PC-3 (cell line): Measurements from ENCODE around the gene EFHC2. TPM values are rescaled to one million over a fixed set of nuclear protein-coding genes. Genes with fewer than 3 reads are reported as not detected.
"Not testable (repeated sequence)": the region's sequence is repeated elsewhere in the genome, so short reads cannot be mapped to it uniquely, and the experiment has no call there.

Source experiments
- ATAC-seq: fragments of 200-7000 bp; cut with Tn5 transposase; 2 replicates; pipeline ENCODE4 v1.9.1; 2020; ENCODE audit warnings: mild to moderate bottlenecking, moderate library complexity
- BruUV-seq: library from RNA; stranded (reverse); fragments of 400-500 nt; replicated peaks from 2 replicates; lab custom pipeline; 2021; lab: Mats Ljungman, UMichigan
- CTCF ChIA-PET: fragments of 300-600 bp; sonication (Branson Sonifier 250); formaldehyde crosslinking; loops from one replicate; lab custom pipeline; 2022; ENCODE audit warnings: antibody characterized with exemption; lab: Charles Lee
- POLR2A ChIA-PET: fragments of 300-600 bp; sonication (Branson Sonifier 250); formaldehyde crosslinking; loops from one replicate; lab custom pipeline; 2022; ENCODE audit warnings: antibody characterized with exemption; ENCODE audit not compliant: unreplicated experiment; lab: Charles Lee
- DNase-seq: peaks from one replicate; pipeline ENCODE4 v3.0.0-alpha.2; 2015
- H2AFZ ChIP-seq: fragments of 300-600 bp; sonication (generic); 2 replicates; pipeline ENCODE4 v1.6.0; 2016; ENCODE audit warnings: antibody characterized with exemption, low read length
- H3F3A ChIP-seq: fragments of 300-600 bp; sonication (generic); one replicate; pipeline ENCODE4 v1.6.0; 2017; ENCODE audit warnings: antibody characterized with exemption, low read length, control low read depth, mild to moderate bottlenecking; ENCODE audit not compliant: unreplicated experiment
- H3K27ac ChIP-seq: fragments of 300-600 bp; sonication (generic); 2 replicates; pipeline ENCODE4 v1.5.1; 2016; ENCODE audit warnings: mild to moderate bottlenecking, low read length
- H3K27me3 ChIP-seq: fragments of 300-600 bp; sonication (generic); 2 replicates; pipeline ENCODE4 v1.6.1; 2016; ENCODE audit warnings: low read length, mixed read lengths
- H3K36me3 ChIP-seq: fragments of 300-600 bp; sonication (generic); 2 replicates; pipeline ENCODE4 v1.6.1; 2016; ENCODE audit warnings: low read depth, mixed run types, low read length, mixed read lengths
- H3K4me1 ChIP-seq: fragments of 300-600 bp; sonication (generic); 2 replicates; pipeline ENCODE4 v1.5.1; 2016; ENCODE audit warnings: low read length; ENCODE audit not compliant: insufficient read depth
- H3K4me2 ChIP-seq: fragments of 300-600 bp; sonication (generic); 2 replicates; pipeline ENCODE4 v1.6.0; 2016; ENCODE audit warnings: low read length
- H3K4me3 ChIP-seq: fragments of 300-600 bp; sonication (generic); 2 replicates; pipeline ENCODE4 v1.5.1; 2016; ENCODE audit warnings: mild to moderate bottlenecking, low read length, mixed read lengths
- H3K79me2 ChIP-seq: fragments of 300-600 bp; sonication (generic); 2 replicates; pipeline ENCODE4 v1.6.1; 2017; ENCODE audit warnings: low read length, mixed read lengths
- H3K9ac ChIP-seq: fragments of 300-600 bp; sonication (generic); 2 replicates; pipeline ENCODE4 v1.6.0; 2016; ENCODE audit warnings: mild to moderate bottlenecking, low read length
- H3K9me2 ChIP-seq: fragments of 300-600 bp; sonication (generic); replicated peaks from 2 replicates; pipeline ENCODE4 v1.6.1; 2016; ENCODE audit warnings: mixed run types, low read length, mixed read lengths
- H3K9me3 ChIP-seq: fragments of 300-600 bp; sonication (generic); 2 replicates; pipeline ENCODE4 v1.6.1; 2016; ENCODE audit warnings: low read length, mixed read lengths
- H4K20me1 ChIP-seq: fragments of 300-600 bp; sonication (generic); 2 replicates; pipeline ENCODE4 v1.6.1; 2016; ENCODE audit warnings: low read length, mixed read lengths
- CTCF ChIP-seq: fragments of 300-600 bp; sonication (generic); conservative IDR thresholded peaks from 2 replicates; pipeline ENCODE4 v1.5.1; 2017; ENCODE audit warnings: antibody characterized with exemption, low read depth, mild to moderate bottlenecking, low read length
- EZH2 ChIP-seq: fragments of 300-600 bp; sonication (generic); IDR thresholded peaks from one replicate; pipeline ENCODE4 v1.6.1; 2017; ENCODE audit warnings: antibody characterized with exemption, mild to moderate bottlenecking, low read length; ENCODE audit not compliant: unreplicated experiment
- EZH2phosphoT487 ChIP-seq: fragments of 300-600 bp; sonication (generic); IDR thresholded peaks from 2 replicates; pipeline ENCODE4 v1.6.1; 2018; ENCODE audit warnings: mild to moderate bottlenecking, antibody characterized with exemption, low read length, borderline replicate concordance
- intact Hi-C: fragments of 100-400 bp; cut with micrococcal nuclease; formaldehyde crosslinking; loops from 2 replicates; pipeline ENCODE4 v1.9.0; 2023
- total RNA-seq: library from RNA; depleted of rRNA; stranded (reverse); fragments of >200 nt; gene quantifications from 2 replicates; pipeline ENCODE4 v1.2.3, GENCODE V29; 2014

The EFHC2 gene
- total RNA-seq, 1 experiment from 2014 or later, result 0.40 TPM

GRCh38 chrX:44261286-44261685 is 82.2 kb downstream of the EFHC2 start:
- Histone ChIP-seq H3K9ac (no peak overlapping the region), H3K9me2 (no peaks in the 10 kb centered on the region), H3F3A (no peaks in the 10 kb centered on the region), H3K4me3 (no peak overlapping the region), H3K27me3 (no peaks in the 10 kb centered on the region), H3K79me2 (no peaks in the 10 kb centered on the region), H3K27ac (no peak overlapping the region), H3K4me2 (no peak overlapping the region), H4K20me1 (no peaks in the 10 kb centered on the region), H3K9me3 (no peaks in the 10 kb centered on the region), H2AFZ (no peak overlapping the region), H3K36me3 (no peaks in the 10 kb centered on the region), H3K4me1 (no peaks in the 10 kb centered on the region)
- BruUV-seq, result no TSS peak
- POLR2A ChIA-PET, result no interaction called here
- DNase-seq (no peak), ATAC-seq (no peak)
- TF ChIP-seq CTCF (no peak), EZH2phosphoT487 (no peak), EZH2 (no peak)
- CTCF ChIA-PET, result no interaction called here
- intact Hi-C loops, result no loop called here

DNA sequence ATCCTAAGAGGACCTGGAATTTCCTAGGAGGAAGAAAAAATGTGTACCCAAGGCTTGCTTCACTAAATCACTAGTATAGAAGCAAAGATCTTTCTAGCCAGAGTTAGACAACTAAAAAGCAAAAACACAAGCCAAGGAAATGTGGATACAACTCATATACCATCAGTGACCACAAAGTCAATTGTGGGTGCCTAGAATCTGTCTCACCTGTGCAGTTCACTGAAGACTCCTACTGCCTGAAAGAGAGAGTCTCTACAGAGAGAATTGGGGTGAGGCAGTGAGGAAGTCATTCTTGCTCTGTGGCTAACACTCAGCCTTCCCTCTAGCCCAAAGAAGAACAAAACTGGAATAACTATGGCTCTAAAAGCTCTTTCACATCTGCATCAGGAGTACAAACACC is 82.9 kb downstream of the EFHC2 start:
- no peaks in the 10 kb centered on the region for H3K36me3 ChIP-seq
- H3K9me2 ChIP-seq, result no peaks in the 10 kb centered on the region
- H3K4me3 ChIP-seq, result no peak overlapping the region
- H3K27ac ChIP-seq, result no peak overlapping the region
- DNase-seq (no peak), ATAC-seq (no peak)
- intact Hi-C loops, result no loop called here
- no peak overlapping the region for H2AFZ ChIP-seq
- H3K9me3 ChIP-seq, result no peaks in the 10 kb centered on the region
- no peaks in the 10 kb centered on the region for H3K79me2 ChIP-seq
- no TSS peak for BruUV-seq
- H3K4me1 ChIP-seq, result no peaks in the 10 kb centered on the region
- POLR2A ChIA-PET, result no interaction called here
- H3F3A ChIP-seq, result no peaks in the 10 kb centered on the region
- H3K4me2 ChIP-seq, result no peak overlapping the region
- no peak overlapping the region for H3K9ac ChIP-seq
- CTCF ChIA-PET, result no interaction called here
- H4K20me1 ChIP-seq, result no peaks in the 10 kb centered on the region
- no peak for TF ChIP-seq CTCF
- no peak for TF ChIP-seq EZH2
- no peak for TF ChIP-seq EZH2phosphoT487
- H3K27me3 ChIP-seq, result no peaks in the 10 kb centered on the region

DNA sequence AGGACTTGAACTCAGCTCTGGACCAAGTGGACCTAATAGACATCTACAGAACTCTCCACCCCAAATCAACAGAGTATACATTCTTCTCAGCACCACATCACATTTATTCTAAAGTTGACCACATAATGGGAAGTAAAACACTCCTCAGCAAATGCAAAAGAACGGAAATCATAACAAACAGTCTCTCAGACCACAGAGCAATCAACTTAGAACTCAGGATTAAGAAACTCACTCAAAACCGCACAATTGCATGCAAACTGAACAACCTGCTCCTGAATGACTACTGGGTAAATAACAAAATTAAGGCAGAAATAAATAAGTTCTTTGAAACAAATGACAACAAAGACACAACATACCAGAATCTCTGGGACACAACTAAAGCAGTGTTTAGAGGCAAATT is 87.7 kb downstream of the EFHC2 start:
- H3K36me3 ChIP-seq, DNase-seq, H3K4me2 ChIP-seq, H3K9ac ChIP-seq, H3F3A ChIP-seq, H2AFZ ChIP-seq, H3K27ac ChIP-seq, H3K4me3 ChIP-seq, POLR2A ChIA-PET, H3K4me1 ChIP-seq, H4K20me1 ChIP-seq, intact Hi-C loops, H3K9me2 ChIP-seq, H3K9me3 ChIP-seq, BruUV-seq, H3K79me2 ChIP-seq, ATAC-seq, CTCF ChIA-PET, H3K27me3 ChIP-seq: not testable (repeated sequence)
